Cardiac muscle cell (in vitro differentiated cells and primary cell): ENCODE results near the gene PRKG2. TPM values are rescaled to one million over a fixed set of nuclear protein-coding genes. Genes with fewer than 3 reads are reported as not detected.

ENCODE experiments used
- DNase-seq, 2 donors: peaks; one replicate each; pipeline versions ENCODE4 v3.0.0 to v3.0.0-alpha.2; 2010 to 2017; ENCODE audit warnings: low read depth in 1 of 2, low spot score in 1 of 2
- H3K27ac ChIP-seq: fragments of 200-600 bp; sonication (generic); 2 replicates; pipeline ENCODE4 v1.5.1; 2016
- H3K27me3 ChIP-seq: fragments of 200-600 bp; sonication (generic); 2 replicates; pipeline ENCODE4 v1.6.0; 2016; ENCODE audit warnings: control low read depth
- H3K36me3 ChIP-seq: fragments of 200-600 bp; sonication (generic); 2 replicates; pipeline ENCODE4 v1.5.1; 2016; ENCODE audit warnings: control low read depth
- H3K4me1 ChIP-seq: fragments of 200-600 bp; sonication (generic); 2 replicates; pipeline ENCODE4 v1.8.1; 2017; ENCODE audit warnings: low read depth, mild to moderate bottlenecking, mixed run types
- H3K4me3 ChIP-seq: fragments of 200-600 bp; sonication (generic); 2 replicates; pipeline ENCODE4 v1.5.1; 2016; ENCODE audit warnings: mild to moderate bottlenecking
- H3K9me3 ChIP-seq: fragments of 200-600 bp; sonication (generic); 2 replicates; pipeline ENCODE4 v1.5.1; 2017; ENCODE audit warnings: low read depth, mild to moderate bottlenecking, control low read depth
- CTCF ChIP-seq: IDR thresholded peaks from 2 replicates; pipeline ENCODE4 v1.5.1; 2012; ENCODE audit warnings: low read depth, mild to moderate bottlenecking, low read length
- polyA plus RNA-seq: library from polyadenylated mRNA; unstranded; fragments of >200 nt; fragmentation: Nextera tagmentation; extraction: Ambion mirVana; gene quantifications from 2 replicates; pipeline ENCODE4 v1.2.1, GENCODE V29; 2016
- total RNA-seq: library from RNA; depleted of rRNA; stranded (reverse); fragments of >200 nt; gene quantifications from 2 replicates; pipeline ENCODE4 v1.2.3, GENCODE V29; 2016

Gene PRKG2
- total and polyA plus RNA-seq, 2 experiments from 2014 or later: 0.35 to 0.54 TPM

GRCh38 chr4:81120055-81120454 is 95.0 kb downstream of the PRKG2 start:
- no peak for TF ChIP-seq CTCF
- no peak for DNase-seq
- Histone ChIP-seq H3K27me3 (no peaks in the 10 kb centered on the region), H3K4me1 (no peaks in the 10 kb centered on the region), H3K27ac (no peak overlapping the region), H3K36me3 (no peaks in the 10 kb centered on the region), H3K9me3 (no peaks in the 10 kb centered on the region), H3K4me3 (no peak overlapping the region)

DNA sequence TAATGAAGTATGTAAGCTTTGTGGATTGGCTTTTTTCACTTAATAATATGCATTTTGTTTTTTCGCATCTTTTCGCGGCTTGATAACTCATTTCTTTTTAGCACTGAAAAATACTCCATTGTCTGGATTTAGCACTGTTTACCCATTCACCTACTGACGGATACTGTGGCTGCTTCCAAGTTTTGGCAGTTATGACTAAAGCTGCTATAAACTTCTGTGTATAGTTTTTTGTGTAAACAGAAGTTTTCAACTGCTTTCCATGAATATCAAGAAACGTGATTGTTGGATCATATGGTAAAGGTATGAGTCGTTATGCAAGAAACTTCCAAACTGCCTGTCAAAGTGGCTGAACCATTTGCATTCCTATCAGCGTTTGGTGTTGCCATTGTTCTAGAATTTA is 96.9 kb downstream of the PRKG2 start:
- Histone ChIP-seq H3K27me3 (no peaks in the 10 kb centered on the region), H3K36me3 (no peaks in the 10 kb centered on the region), H3K27ac (no peak overlapping the region), H3K4me1 (no peaks in the 10 kb centered on the region), H3K4me3 (no peak overlapping the region), H3K9me3 (no peaks in the 10 kb centered on the region)
- no peak for DNase-seq
- TF ChIP-seq CTCF: no peak

- Histone ChIP-seq H3K36me3 (no peaks in the 10 kb centered on the region), H3K27ac (no peak overlapping the region), H3K9me3 (no peaks in the 10 kb centered on the region), H3K4me3 (no peak overlapping the region), H3K4me1 (no peaks in the 10 kb centered on the region), H3K27me3 (no peaks in the 10 kb centered on the region)
- DNase-seq: peak in 1 of 2 donors; percentile 21
- TF ChIP-seq CTCF: no peak
Measured at GRCh38 chr4:81116566-81116965, 98.5 kb downstream of the PRKG2 start.

DNA sequence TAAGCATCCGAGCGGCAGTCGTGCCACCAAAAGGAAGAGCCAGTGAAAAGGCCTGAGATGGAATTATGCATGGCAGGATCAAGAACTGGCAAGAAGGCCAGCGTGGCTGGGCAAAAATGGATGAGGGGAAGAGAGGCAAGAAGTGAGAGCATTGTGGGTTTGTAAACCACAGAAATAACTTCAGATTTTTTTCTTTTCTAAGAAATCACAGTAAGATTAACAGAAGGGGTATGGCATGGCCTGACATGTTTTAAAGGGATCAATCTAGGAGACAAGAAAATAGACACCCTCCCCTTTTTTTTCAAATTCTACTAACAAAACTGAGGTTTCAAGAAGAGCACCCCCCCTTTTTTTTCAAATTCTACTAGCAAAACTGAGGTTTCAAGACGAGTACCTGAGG is 102.0 kb downstream of the PRKG2 start:
- no peak for DNase-seq
- Histone ChIP-seq H3K27me3 (no peaks in the 10 kb centered on the region), H3K9me3 (no peaks in the 10 kb centered on the region), H3K4me3 (no peak overlapping the region), H3K27ac (no peak overlapping the region), H3K36me3 (no peaks in the 10 kb centered on the region), H3K4me1 (no peaks in the 10 kb centered on the region)
- no peak for TF ChIP-seq CTCF

GRCh38 chr4:81109356-81109755 is 105.7 kb downstream of the PRKG2 start:
- Histone ChIP-seq H3K36me3 (no peaks in the 10 kb centered on the region), H3K9me3 (no peaks in the 10 kb centered on the region), H3K27ac (no peak overlapping the region), H3K27me3 (no peaks in the 10 kb centered on the region), H3K4me1 (no peaks in the 10 kb centered on the region), H3K4me3 (no peak overlapping the region)
- no peak for TF ChIP-seq CTCF
- no peak for DNase-seq

GRCh38 chr4:81106150-81106549 is 108.9 kb downstream of the PRKG2 start:
- Histone ChIP-seq H3K36me3 (no peaks in the 10 kb centered on the region), H3K9me3 (no peaks in the 10 kb centered on the region), H3K27ac (no peak overlapping the region), H3K4me3 (no peak overlapping the region), H3K27me3 (no peaks in the 10 kb centered on the region), H3K4me1 (no peaks in the 10 kb centered on the region)
- DNase-seq: no peak
- TF ChIP-seq CTCF: no peak
